Kidney (tissue), 14 donors: ENCODE measurements around the gene VPS35. TPM values are rescaled to one million over a fixed set of nuclear protein-coding genes. Genes with fewer than 3 reads are reported as not detected.

ENCODE experiments used
- DNase-seq, 5 donors: peaks; one replicate each; pipeline ENCODE4 v3.0.0-alpha.2; 2013 to 2020
- FAIRE-seq: peaks from 2 replicates; lab custom pipeline; 2012; peaks lifted over from hg19 to GRCh38; lab: Jason Lieb, UNC
- H3K27ac ChIP-seq, 2 donors: one replicate each; pipeline ENCODE4 v1.7.0; 2013; ENCODE audit warnings: low read depth in 2 of 2, low read length in 2 of 2, inconsistent platforms in 1 of 2
- H3K27me3 ChIP-seq: one replicate; pipeline ENCODE4 v1.7.1; 2013; ENCODE audit warnings: low read length, inconsistent platforms; ENCODE audit not compliant: control insufficient read depth, insufficient read depth
- H3K36me3 ChIP-seq, 3 donors: one replicate each; pipeline versions ENCODE4 v1.7.0 to v1.7.1; 2013; ENCODE audit warnings: low read length in 3 of 3, control low read depth in 1 of 3, inconsistent platforms in 1 of 3; ENCODE audit not compliant: insufficient read depth in 3 of 3, control insufficient read depth in 2 of 3
- H3K4me1 ChIP-seq, 3 donors: one replicate each; pipeline versions ENCODE4 v1.7.0 to v1.7.1; 2013; ENCODE audit warnings: low read length in 3 of 3, inconsistent platforms in 1 of 3, low read depth in 1 of 3; ENCODE audit not compliant: control insufficient read depth in 2 of 3, insufficient read depth in 2 of 3
- H3K4me3 ChIP-seq, 3 donors: one replicate each; pipeline versions ENCODE4 v1.7.0 to v1.8.1; 2013; ENCODE audit warnings: low read length in 3 of 3, control low read depth in 1 of 3, inconsistent platforms in 1 of 3
- H3K9ac ChIP-seq, 3 donors: one replicate each; pipeline versions ENCODE4 v1.7.0 to v1.7.1; 2013; ENCODE audit warnings: low read length in 3 of 3, control low read depth in 1 of 3, inconsistent platforms in 1 of 3
- H3K9me3 ChIP-seq, 3 donors: one replicate each; pipeline versions ENCODE4 v1.7.0 to v1.7.1; 2013; ENCODE audit warnings: low read length in 3 of 3, control low read depth in 1 of 3, inconsistent platforms in 1 of 3; ENCODE audit not compliant: control insufficient read depth in 2 of 3, insufficient read depth in 1 of 3
- intact Hi-C: fragments of 100-400 bp; cut with DNase I; formaldehyde crosslinking; loops from one replicate; pipeline ENCODE4 v1.11.1; 2022
- polyA plus RNA-seq: library from polyadenylated mRNA; stranded (reverse); fragments of 350-450 nt; fragmentation: Illumina TruSeq; extraction: RNeasy Lipid Tissue Mini Kit (QIAGEN cat#74804); gene quantifications from one replicate; pipeline ENCODE4 v1.2.3, GENCODE V29; 2014; ENCODE audit warnings: low read depth, low replicate concordance; ENCODE audit not compliant: insufficient read depth
- total RNA-seq: library from RNA; stranded (reverse); fragmentation: NEBNext Ultra II Directional; extraction: Animal tissue kit (Norgen Biotek cat#: 25700); gene quantifications from one replicate; pipeline ENCODE4 v1.2.1, GENCODE V29; 2021
- TF ChIP-seq, protein P1 (sequence below): IDR thresholded peaks from 3 replicates; pipeline ENCODE4 v1.5.1; 2012; ENCODE audit warnings: mild to moderate bottlenecking, moderate library complexity, borderline replicate concordance; ENCODE audit not compliant: insufficient read depth; ENCODE audit errors: extremely low read depth
- donor health status: control.
- donor health status: control.
- donor health status: control.
- donor health status: control.
- donor health status: control.
- donor health status: DM: yes; HTN: yes; CAD: no.
- donor health status: Normal renal cell carcinoma (clear cell type).

VPS35 gene
- total and polyA plus RNA-seq, 2 donors from 2014 or later, result 31.8 to 96.7 TPM

DNA sequence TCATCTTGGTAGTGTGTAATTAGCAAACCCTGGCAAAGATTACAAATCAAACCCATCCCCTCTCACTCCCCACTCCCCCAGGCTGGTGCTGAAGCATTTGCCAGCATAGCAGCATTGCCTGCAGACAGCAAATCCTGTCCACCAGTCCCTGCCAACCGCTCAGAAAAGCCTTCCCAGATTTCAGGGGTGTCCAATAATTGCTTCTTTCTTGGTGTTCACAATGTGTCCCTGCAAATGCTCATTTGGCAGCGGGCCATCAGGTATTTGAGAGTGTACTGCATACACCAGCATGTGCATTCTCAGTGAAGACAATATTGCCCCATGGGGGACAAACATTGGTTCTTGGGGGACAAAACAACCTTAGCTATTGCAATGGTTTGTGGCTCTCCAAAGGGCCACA is 28.7 kb upstream of the VPS35 start:
- Histone ChIP-seq H3K36me3 (no peaks in the 10 kb centered on the region), H3K9ac (no peak overlapping the region), H3K9me3 (no peaks in the 10 kb centered on the region), H3K27me3 (no peaks in the 10 kb centered on the region), H3K4me3 (no peak overlapping the region), H3K27ac (no peak overlapping the region), H3K4me1 (no peaks in the 10 kb centered on the region)
- FAIRE-seq (no peak), DNase-seq (no peak)
- TF ChIP-seq, protein P1, sequence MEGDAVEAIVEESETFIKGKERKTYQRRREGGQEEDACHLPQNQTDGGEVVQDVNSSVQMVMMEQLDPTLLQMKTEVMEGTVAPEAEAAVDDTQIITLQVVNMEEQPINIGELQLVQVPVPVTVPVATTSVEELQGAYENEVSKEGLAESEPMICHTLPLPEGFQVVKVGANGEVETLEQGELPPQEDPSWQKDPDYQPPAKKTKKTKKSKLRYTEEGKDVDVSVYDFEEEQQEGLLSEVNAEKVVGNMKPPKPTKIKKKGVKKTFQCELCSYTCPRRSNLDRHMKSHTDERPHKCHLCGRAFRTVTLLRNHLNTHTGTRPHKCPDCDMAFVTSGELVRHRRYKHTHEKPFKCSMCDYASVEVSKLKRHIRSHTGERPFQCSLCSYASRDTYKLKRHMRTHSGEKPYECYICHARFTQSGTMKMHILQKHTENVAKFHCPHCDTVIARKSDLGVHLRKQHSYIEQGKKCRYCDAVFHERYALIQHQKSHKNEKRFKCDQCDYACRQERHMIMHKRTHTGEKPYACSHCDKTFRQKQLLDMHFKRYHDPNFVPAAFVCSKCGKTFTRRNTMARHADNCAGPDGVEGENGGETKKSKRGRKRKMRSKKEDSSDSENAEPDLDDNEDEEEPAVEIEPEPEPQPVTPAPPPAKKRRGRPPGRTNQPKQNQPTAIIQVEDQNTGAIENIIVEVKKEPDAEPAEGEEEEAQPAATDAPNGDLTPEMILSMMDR, result no peak
- intact Hi-C loops, result no loop called here

DNA sequence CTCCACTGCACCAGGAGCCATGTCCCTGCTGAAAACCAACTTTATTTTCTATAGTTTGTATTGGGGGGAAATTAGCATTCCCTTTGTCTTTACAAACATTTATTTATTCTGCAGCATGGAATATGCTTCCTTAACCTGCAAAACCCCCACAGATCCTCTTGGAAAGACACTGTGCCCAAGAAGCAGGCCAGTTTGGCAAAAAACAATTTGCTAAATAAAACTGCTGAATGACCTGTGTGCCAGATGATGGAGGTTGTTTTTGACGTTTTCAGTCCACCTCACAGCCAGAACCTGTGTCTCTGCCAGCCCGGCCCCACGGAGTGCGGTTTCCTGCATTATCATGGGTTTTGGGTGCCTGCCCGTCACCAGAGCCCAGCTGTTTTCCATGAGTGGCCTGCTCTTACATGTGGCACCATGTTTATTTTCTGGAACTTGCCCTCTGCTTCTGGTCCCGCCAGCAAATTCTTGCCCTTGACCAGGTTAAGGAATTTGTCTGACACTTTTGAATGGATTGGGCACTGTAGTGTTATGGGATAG is 26.9 kb upstream of the VPS35 start:
- no peaks in the 10 kb centered on the region for H3K9me3 ChIP-seq
- FAIRE-seq (no peak), DNase-seq (no peak)
- H3K9ac ChIP-seq, result no peak overlapping the region
- H3K27ac ChIP-seq, result no peak overlapping the region
- H3K27me3 ChIP-seq, result no peaks in the 10 kb centered on the region
- TF ChIP-seq, protein P1, result no peak
- H3K4me1 ChIP-seq, result no peaks in the 10 kb centered on the region
- intact Hi-C loops, result no loop called here
- H3K36me3 ChIP-seq, result no peaks in the 10 kb centered on the region
- no peak overlapping the region for H3K4me3 ChIP-seq

DNA sequence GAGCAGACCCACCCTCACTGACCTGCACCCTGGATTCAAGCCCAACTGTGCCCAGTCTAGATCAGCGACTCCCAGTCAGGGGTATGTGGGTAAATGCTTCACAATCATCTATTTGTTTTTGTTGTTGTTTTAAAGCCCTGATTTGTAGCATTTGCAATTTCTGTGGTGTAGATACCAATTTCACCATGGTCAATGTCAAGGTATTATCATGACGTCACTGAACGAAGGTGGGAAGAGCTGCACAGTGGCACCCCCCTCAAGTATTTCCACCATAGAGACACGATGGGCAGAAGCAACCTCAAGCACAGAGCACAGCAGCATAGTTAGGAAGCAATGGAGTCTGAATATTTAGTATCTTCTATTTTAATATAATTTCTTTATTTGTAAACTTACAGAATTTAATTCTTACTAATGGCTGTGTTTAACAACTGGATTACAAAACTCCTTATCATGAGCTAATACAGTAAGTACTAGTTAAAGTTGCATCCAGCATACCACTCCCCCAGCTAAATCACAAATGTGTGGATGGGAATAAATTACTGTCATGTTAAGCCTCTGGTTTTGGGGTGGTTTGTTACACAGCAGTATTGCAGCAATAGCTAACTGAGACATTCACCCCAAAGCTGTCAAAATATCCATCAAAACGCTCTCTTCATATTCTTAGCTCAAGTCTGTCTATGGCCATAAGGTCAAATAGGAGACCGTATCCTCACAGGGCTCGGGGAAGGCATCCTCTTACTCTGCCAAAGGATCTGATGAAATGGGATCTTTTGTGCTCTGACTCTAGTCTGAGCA is 26.0 kb upstream of the VPS35 start:
- TF ChIP-seq, protein P1, result no peak
- FAIRE-seq, result no peak
- H3K9me3 ChIP-seq, result no peaks in the 10 kb centered on the region
- H3K27ac ChIP-seq, result no peak overlapping the region
- intact Hi-C loops, result no loop called here
- no peaks in the 10 kb centered on the region for H3K27me3 ChIP-seq
- no peaks in the 10 kb centered on the region for H3K36me3 ChIP-seq
- no peak for DNase-seq
- no peak overlapping the region for H3K4me3 ChIP-seq
- H3K9ac ChIP-seq, result no peak overlapping the region
- H3K4me1 ChIP-seq, result no peaks in the 10 kb centered on the region
